A549 (cell line): ENCODE measurements around the gene INSC.

ENCODE experiments used
- CBX8 ChIP-seq: fragments of 200-600 bp; sonication (generic); IDR thresholded peaks from 2 replicates; pipeline ENCODE4 v1.6.1; 2016
- EP300 ChIP-seq, 2 experiments: fragments of >200 bp; sonication (Bioruptor Twin); formaldehyde crosslinking; IDR thresholded peaks; 2 replicates in 1 of 2; 3 replicates in 1 of 2; pipeline ENCODE4 v1.6.1; 2016 to 2017
- ESRRA ChIP-seq: fragments of 150-350 bp; IDR thresholded peaks from 2 replicates; pipeline ENCODE4 v1.6.1; 2014; ENCODE audit warnings: mild to moderate bottlenecking, low read length, borderline replicate concordance
- HDAC2 ChIP-seq: fragments of 200-600 bp; sonication (generic); IDR thresholded peaks from 2 replicates; pipeline ENCODE4 v1.6.1; 2016
- HOXB5 ChIP-seq: fragments of 250-450 bp; sonication (Bioruptor Pico); IDR thresholded peaks from 2 replicates; pipeline ENCODE4 v1.5.0; 2020; ENCODE audit warnings: mild to moderate bottlenecking, moderate library complexity
- KDM1A ChIP-seq: fragments of 200-600 bp; sonication (generic); IDR thresholded peaks from 2 replicates; pipeline ENCODE4 v1.6.1; 2016; ENCODE audit warnings: low read depth, mild to moderate bottlenecking
- NR3C1 ChIP-seq: fragments of >200 bp; sonication (Bioruptor Twin); formaldehyde crosslinking; IDR thresholded peaks from 3 replicates; pipeline ENCODE4 v1.6.1; 2017
- POLR2A ChIP-seq: IDR thresholded peaks from 2 replicates; pipeline ENCODE4 v1.6.1; 2012; ENCODE audit warnings: mild to moderate bottlenecking, low read length
- RAD21 ChIP-seq, 2 experiments: fragments of >200 bp in 1 of 2; sonication (Bioruptor Twin) in 1 of 2; formaldehyde crosslinking in 1 of 2; IDR thresholded peaks in 1 of 2; conservative IDR thresholded peaks in 1 of 2; 2 replicates in 1 of 2; 3 replicates in 1 of 2; pipeline ENCODE4 v1.6.1; 2012 to 2018; ENCODE audit warnings: inconsistent platforms in 1 of 2
- SREBF2 ChIP-seq: fragments of 450-650 bp; IDR thresholded peaks from 2 replicates; pipeline ENCODE4 v1.6.1; 2014; ENCODE audit warnings: mild to moderate bottlenecking, moderate library complexity
- TF ChIP-seq, protein P1 (sequence below): fragments of >200 bp; sonication (Bioruptor Twin); formaldehyde crosslinking; IDR thresholded peaks from 3 replicates; pipeline ENCODE4 v1.5.1; 2016
- TF ChIP-seq, protein P2 (sequence below): fragments of 200-600 bp; sonication (generic); IDR thresholded peaks from 2 replicates; pipeline ENCODE4 v1.6.1; 2016; ENCODE audit warnings: antibody characterized with exemption, mild to moderate bottlenecking, moderate library complexity
- TF ChIP-seq, protein P3 (sequence below): fragments of 450-650 bp; IDR thresholded peaks from 2 replicates; pipeline ENCODE4 v1.6.1; 2014; ENCODE audit warnings: antibody characterized with exemption

DNA sequence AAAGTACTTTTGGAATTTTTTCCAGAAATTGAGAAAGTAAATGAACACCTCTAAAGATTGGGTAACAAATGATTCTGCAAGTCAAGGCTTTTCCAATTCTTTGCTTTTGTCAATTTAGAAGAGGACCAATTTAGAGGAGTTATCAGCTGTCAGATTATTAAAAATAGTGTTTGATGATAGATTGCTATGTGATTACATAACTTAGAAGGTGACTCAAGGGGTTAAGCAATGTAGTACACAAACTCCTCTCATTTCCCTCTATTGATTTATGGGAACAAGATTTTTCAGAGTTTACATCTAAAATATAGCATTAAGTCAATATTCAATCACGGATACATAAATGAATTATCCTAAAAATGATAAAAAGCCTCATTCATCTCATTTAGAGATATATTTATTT lies 70.3 kb downstream of the INSC start:
- no peak for TF ChIP-seq POLR2A
- TF ChIP-seq, protein P1, sequence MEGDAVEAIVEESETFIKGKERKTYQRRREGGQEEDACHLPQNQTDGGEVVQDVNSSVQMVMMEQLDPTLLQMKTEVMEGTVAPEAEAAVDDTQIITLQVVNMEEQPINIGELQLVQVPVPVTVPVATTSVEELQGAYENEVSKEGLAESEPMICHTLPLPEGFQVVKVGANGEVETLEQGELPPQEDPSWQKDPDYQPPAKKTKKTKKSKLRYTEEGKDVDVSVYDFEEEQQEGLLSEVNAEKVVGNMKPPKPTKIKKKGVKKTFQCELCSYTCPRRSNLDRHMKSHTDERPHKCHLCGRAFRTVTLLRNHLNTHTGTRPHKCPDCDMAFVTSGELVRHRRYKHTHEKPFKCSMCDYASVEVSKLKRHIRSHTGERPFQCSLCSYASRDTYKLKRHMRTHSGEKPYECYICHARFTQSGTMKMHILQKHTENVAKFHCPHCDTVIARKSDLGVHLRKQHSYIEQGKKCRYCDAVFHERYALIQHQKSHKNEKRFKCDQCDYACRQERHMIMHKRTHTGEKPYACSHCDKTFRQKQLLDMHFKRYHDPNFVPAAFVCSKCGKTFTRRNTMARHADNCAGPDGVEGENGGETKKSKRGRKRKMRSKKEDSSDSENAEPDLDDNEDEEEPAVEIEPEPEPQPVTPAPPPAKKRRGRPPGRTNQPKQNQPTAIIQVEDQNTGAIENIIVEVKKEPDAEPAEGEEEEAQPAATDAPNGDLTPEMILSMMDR: no peak
- no peak for TF ChIP-seq HDAC2
- no peak for TF ChIP-seq CBX8
- no peak for TF ChIP-seq ESRRA
- TF ChIP-seq, protein P2, sequence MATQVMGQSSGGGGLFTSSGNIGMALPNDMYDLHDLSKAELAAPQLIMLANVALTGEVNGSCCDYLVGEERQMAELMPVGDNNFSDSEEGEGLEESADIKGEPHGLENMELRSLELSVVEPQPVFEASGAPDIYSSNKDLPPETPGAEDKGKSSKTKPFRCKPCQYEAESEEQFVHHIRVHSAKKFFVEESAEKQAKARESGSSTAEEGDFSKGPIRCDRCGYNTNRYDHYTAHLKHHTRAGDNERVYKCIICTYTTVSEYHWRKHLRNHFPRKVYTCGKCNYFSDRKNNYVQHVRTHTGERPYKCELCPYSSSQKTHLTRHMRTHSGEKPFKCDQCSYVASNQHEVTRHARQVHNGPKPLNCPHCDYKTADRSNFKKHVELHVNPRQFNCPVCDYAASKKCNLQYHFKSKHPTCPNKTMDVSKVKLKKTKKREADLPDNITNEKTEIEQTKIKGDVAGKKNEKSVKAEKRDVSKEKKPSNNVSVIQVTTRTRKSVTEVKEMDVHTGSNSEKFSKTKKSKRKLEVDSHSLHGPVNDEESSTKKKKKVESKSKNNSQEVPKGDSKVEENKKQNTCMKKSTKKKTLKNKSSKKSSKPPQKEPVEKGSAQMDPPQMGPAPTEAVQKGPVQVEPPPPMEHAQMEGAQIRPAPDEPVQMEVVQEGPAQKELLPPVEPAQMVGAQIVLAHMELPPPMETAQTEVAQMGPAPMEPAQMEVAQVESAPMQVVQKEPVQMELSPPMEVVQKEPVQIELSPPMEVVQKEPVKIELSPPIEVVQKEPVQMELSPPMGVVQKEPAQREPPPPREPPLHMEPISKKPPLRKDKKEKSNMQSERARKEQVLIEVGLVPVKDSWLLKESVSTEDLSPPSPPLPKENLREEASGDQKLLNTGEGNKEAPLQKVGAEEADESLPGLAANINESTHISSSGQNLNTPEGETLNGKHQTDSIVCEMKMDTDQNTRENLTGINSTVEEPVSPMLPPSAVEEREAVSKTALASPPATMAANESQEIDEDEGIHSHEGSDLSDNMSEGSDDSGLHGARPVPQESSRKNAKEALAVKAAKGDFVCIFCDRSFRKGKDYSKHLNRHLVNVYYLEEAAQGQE: no peak
- no peak for TF ChIP-seq SREBF2
- no peak for TF ChIP-seq RAD21 (conservative IDR thresholded peaks at IDR 0.05 in 1 of 2, IDR thresholded peaks at IDR 0.05 in 1 of 2)
- TF ChIP-seq NR3C1: no peak
- no peak for TF ChIP-seq HOXB5 (CRISPR knock-in tag)
- TF ChIP-seq KDM1A: no peak
- TF ChIP-seq, protein P3, sequence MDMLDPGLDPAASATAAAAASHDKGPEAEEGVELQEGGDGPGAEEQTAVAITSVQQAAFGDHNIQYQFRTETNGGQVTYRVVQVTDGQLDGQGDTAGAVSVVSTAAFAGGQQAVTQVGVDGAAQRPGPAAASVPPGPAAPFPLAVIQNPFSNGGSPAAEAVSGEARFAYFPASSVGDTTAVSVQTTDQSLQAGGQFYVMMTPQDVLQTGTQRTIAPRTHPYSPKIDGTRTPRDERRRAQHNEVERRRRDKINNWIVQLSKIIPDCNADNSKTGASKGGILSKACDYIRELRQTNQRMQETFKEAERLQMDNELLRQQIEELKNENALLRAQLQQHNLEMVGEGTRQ: no peak
- TF ChIP-seq EP300 (IDR thresholded peaks at IDR 0.05): no peak
